H9 (cell line): Measurements from ENCODE around the gene RSBN1. TPM values are rescaled to one million over a fixed set of nuclear protein-coding genes. Genes with fewer than 3 reads are reported as not detected.

Source experiments
- DNase-seq: peaks from one replicate; pipeline ENCODE4 v3.0.0-alpha.2; 2017
- H2AFZ ChIP-seq: one replicate; pipeline ENCODE4 v1.6.1; 2013; ENCODE audit warnings: mild to moderate bottlenecking, low read length, control low read depth, moderate library complexity
- H2AK5ac ChIP-seq: 2 replicates; pipeline ENCODE4 v1.6.1; 2013; ENCODE audit warnings: low read length, control low read depth, mixed read lengths; ENCODE audit not compliant: insufficient read length
- H2BK120ac ChIP-seq: one replicate; pipeline ENCODE4 v1.6.1; 2013; ENCODE audit warnings: low read depth, mild to moderate bottlenecking, low read length, control low read depth, inconsistent platforms; ENCODE audit not compliant: poor library complexity, severe bottlenecking
- H2BK12ac ChIP-seq: 2 replicates; pipeline ENCODE4 v1.6.1; 2013; ENCODE audit warnings: low read length, control low read depth, mixed read lengths, low read depth; ENCODE audit not compliant: insufficient read length
- H2BK15ac ChIP-seq: 2 replicates; pipeline ENCODE4 v1.6.1; 2013; ENCODE audit warnings: low read depth, low read length, control low read depth
- H2BK20ac ChIP-seq: one replicate; pipeline ENCODE4 v1.6.1; 2013; ENCODE audit warnings: low read depth, mild to moderate bottlenecking, low read length, control low read depth, inconsistent platforms; ENCODE audit not compliant: poor library complexity, severe bottlenecking
- H2BK5ac ChIP-seq: 2 replicates; pipeline ENCODE4 v1.6.1; 2013; ENCODE audit warnings: low read length, control low read depth, mixed read lengths; ENCODE audit not compliant: insufficient read length
- H3K14ac ChIP-seq: 2 replicates; pipeline ENCODE4 v1.6.1; 2013; ENCODE audit warnings: low read length, control low read depth; ENCODE audit not compliant: insufficient read depth
- H3K18ac ChIP-seq: 2 replicates; pipeline ENCODE4 v1.6.1; 2013; ENCODE audit warnings: low read depth, mild to moderate bottlenecking, mixed read lengths, low read length, control low read depth; ENCODE audit not compliant: insufficient read length
- H3K23ac ChIP-seq: 2 replicates; pipeline ENCODE4 v1.6.1; 2013; ENCODE audit warnings: low read length, control low read depth, mixed read lengths, low read depth; ENCODE audit not compliant: insufficient read length
- H3K23me2 ChIP-seq: 2 replicates; pipeline ENCODE4 v1.6.1; 2013; ENCODE audit warnings: low read depth, mild to moderate bottlenecking, mixed read lengths, low read length, control low read depth; ENCODE audit not compliant: insufficient read length, poor library complexity, severe bottlenecking
- H3K27ac ChIP-seq: 2 replicates; pipeline ENCODE4 v1.5.1; 2013; ENCODE audit warnings: low read length, control low read depth, mixed read lengths, low read depth; ENCODE audit not compliant: insufficient read length
- H3K27me3 ChIP-seq: 2 replicates; pipeline ENCODE4 v1.6.1; 2013; ENCODE audit warnings: low read length, control low read depth, inconsistent platforms; ENCODE audit not compliant: insufficient read depth
- H3K4ac ChIP-seq: 2 replicates; pipeline ENCODE4 v1.6.1; 2013; ENCODE audit warnings: low read depth, mild to moderate bottlenecking, control low read depth, inconsistent platforms, low read length, moderate library complexity
- H3K4me1 ChIP-seq: 2 replicates; pipeline ENCODE4 v1.6.1; 2013; ENCODE audit warnings: low read length, control low read depth, inconsistent platforms; ENCODE audit not compliant: insufficient read depth
- H3K4me2 ChIP-seq: 2 replicates; pipeline ENCODE4 v1.6.1; 2013; ENCODE audit warnings: low read length, control low read depth, mixed read lengths; ENCODE audit not compliant: insufficient read length, insufficient read depth
- H3K56ac ChIP-seq: 2 replicates; pipeline ENCODE4 v1.6.1; 2013; ENCODE audit warnings: low read depth, mild to moderate bottlenecking, mixed read lengths, low read length, control low read depth; ENCODE audit not compliant: insufficient read length
- H3K79me1 ChIP-seq: 2 replicates; pipeline ENCODE4 v1.6.1; 2013; ENCODE audit warnings: low read depth, mild to moderate bottlenecking, moderate library complexity, low read length, control low read depth, inconsistent platforms; ENCODE audit not compliant: insufficient read depth, poor library complexity, severe bottlenecking
- H3K79me2 ChIP-seq: 2 replicates; pipeline ENCODE4 v1.6.1; 2013; ENCODE audit warnings: low read length, control low read depth, inconsistent platforms; ENCODE audit not compliant: insufficient read depth
- H3K9ac ChIP-seq: 2 replicates; pipeline ENCODE4 v1.6.1; 2013; ENCODE audit warnings: low read length, control low read depth, mixed read lengths; ENCODE audit not compliant: insufficient read length; ENCODE audit errors: extremely low read depth
- H3K9me3 ChIP-seq: one replicate; pipeline ENCODE4 v1.6.1; 2013; ENCODE audit warnings: low read depth, low read length, inconsistent platforms; ENCODE audit not compliant: control insufficient read depth
- H3T11ph ChIP-seq: one replicate; pipeline ENCODE4 v1.6.1; 2013; ENCODE audit warnings: mild to moderate bottlenecking, low read length, control low read depth, inconsistent platforms
- H4K20me1 ChIP-seq: one replicate; pipeline ENCODE4 v1.6.1; 2013; ENCODE audit not compliant: control insufficient read depth, insufficient read length, insufficient read depth
- H4K5ac ChIP-seq: 2 replicates; pipeline ENCODE4 v1.6.1; 2013; ENCODE audit warnings: low read depth, mild to moderate bottlenecking, mixed read lengths, low read length, control low read depth; ENCODE audit not compliant: insufficient read length
- H4K8ac ChIP-seq: replicated peaks from 2 replicates; pipeline ENCODE4 v1.6.1; 2013; ENCODE audit warnings: low read length, control low read depth, mixed read lengths, low read depth; ENCODE audit not compliant: insufficient read length
- H4K91ac ChIP-seq: 2 replicates; pipeline ENCODE4 v1.6.1; 2013; ENCODE audit warnings: low read depth, mild to moderate bottlenecking, moderate library complexity, mixed read lengths, low read length, control low read depth; ENCODE audit not compliant: insufficient read length
- H3K27ac Mint-ChIP-seq, 3 experiments: 2 replicates in 2 of 3; 3 replicates in 1 of 3; pipeline ENCODE4 v1.8.0; 2020 to 2021; ENCODE audit warnings: mixed read lengths in 3 of 3, mild to moderate bottlenecking in 1 of 3, moderate library complexity in 1 of 3
- H3K27me3 Mint-ChIP-seq: 2 replicates; pipeline ENCODE4 v1.8.0; 2021; ENCODE audit warnings: low read depth, mild to moderate bottlenecking, moderate library complexity, mixed read lengths
- H3K36me3 Mint-ChIP-seq, 3 experiments: 2 replicates in 2 of 3; 3 replicates in 1 of 3; pipeline ENCODE4 v1.8.0; 2020 to 2021; ENCODE audit warnings: low read depth in 3 of 3, mixed read lengths in 3 of 3; ENCODE audit not compliant: insufficient read depth in 1 of 3
- H3K4me1 Mint-ChIP-seq, 2 experiments: 2 replicates each; pipeline ENCODE4 v1.8.0; 2020; ENCODE audit warnings: mixed read lengths in 2 of 2
- H3K4me3 Mint-ChIP-seq, 2 experiments: 2 replicates in 1 of 2; 3 replicates in 1 of 2; pipeline ENCODE4 v1.8.0; 2020 to 2021; ENCODE audit warnings: mild to moderate bottlenecking in 2 of 2, mixed read lengths in 2 of 2, moderate library complexity in 1 of 2
- H3K9me3 Mint-ChIP-seq, 2 experiments: 2 replicates in 1 of 2; 3 replicates in 1 of 2; pipeline ENCODE4 v1.8.0; 2020; ENCODE audit warnings: mild to moderate bottlenecking in 2 of 2, mixed read lengths in 2 of 2, moderate library complexity in 1 of 2
- WGBS: extraction: QIAGEN DNeasy Blood & Tissue Kit; methylation state at CpG from one replicate; pipeline ENCODE4 v1.1.7; 2013; ENCODE audit warnings: missing lambda C conversion rate, low lambda C conversion rate, mixed read lengths; ENCODE audit not compliant: insufficient read length; ENCODE audit errors: extremely low coverage; 5-methylcytosine and 5-hydroxymethylcytosine counted together
- total RNA-seq: library from RNA; stranded (reverse); gene quantifications from 2 replicates; pipeline ENCODE4 v1.2.1, GENCODE V29; 2021
- TF ChIP-seq, protein P1 (sequence below): fragments of 200-600 bp; sonication (generic); conservative IDR thresholded peaks from 3 replicates; pipeline ENCODE4 v1.8.0; 2021; ENCODE audit warnings: antibody characterized with exemption, mild to moderate bottlenecking

RSBN1 gene
- total RNA-seq, 1 experiment from 2014 or later: 11.0 TPM

DNA sequence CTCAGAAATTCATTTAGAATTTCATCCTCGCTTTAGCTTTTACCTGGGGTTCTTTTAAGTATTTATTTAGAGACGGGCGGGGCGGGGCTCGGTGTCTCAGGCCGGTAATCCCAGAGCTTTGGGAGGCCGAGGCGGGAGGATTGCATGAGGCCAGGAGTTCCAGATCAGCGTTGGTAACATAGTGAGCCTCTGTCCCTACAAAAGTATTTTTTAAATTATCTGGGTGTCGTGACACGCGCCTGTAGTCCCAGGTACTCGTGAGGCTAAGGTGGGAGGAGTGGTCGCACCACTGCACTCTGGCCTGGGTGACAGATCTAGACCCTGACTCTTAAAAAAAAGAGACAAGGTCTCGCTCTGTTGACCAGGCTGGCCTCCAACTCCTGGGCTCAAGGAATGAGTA lies 942 bp upstream of the RSBN1 start:
- Mint-ChIP-seq H3K36me3 (peaks cover 3 to 6% (median 5%) of the 10 kb centered on the region in 3 experiments), H3K9me3 (0 out of 5 replicates have a peak, but pooled peaks cover 0 to 3% of the 10 kb centered on the region in 2 experiments), H3K27ac (peak overlapping the region in 1 of 3 experiments; percentile 53; a peak in 1 of 7 replicates), H3K27me3 (no peaks in the 10 kb centered on the region), H3K4me3 (peak overlapping the region; percentile 45 to 99), H3K4me1 (peaks cover 13 to 22% of the 10 kb centered on the region in 2 experiments)
- no peak for DNase-seq
- no peak overlapping the region for H2BK120ac ChIP-seq
- H3K27me3 ChIP-seq: no peaks in the 10 kb centered on the region
- no peak overlapping the region for H3K56ac ChIP-seq
- no peak overlapping the region for H4K91ac ChIP-seq
- H3K9ac ChIP-seq: no peak overlapping the region
- H3K79me2 ChIP-seq: peaks cover 18% of the 10 kb centered on the region; the same call in 1 of the 2 replicates
- no peak overlapping the region for H2AK5ac ChIP-seq
- H3K9me3 ChIP-seq: no peaks in the 10 kb centered on the region
- no peak overlapping the region for H2BK20ac ChIP-seq
- TF ChIP-seq, protein P1, sequence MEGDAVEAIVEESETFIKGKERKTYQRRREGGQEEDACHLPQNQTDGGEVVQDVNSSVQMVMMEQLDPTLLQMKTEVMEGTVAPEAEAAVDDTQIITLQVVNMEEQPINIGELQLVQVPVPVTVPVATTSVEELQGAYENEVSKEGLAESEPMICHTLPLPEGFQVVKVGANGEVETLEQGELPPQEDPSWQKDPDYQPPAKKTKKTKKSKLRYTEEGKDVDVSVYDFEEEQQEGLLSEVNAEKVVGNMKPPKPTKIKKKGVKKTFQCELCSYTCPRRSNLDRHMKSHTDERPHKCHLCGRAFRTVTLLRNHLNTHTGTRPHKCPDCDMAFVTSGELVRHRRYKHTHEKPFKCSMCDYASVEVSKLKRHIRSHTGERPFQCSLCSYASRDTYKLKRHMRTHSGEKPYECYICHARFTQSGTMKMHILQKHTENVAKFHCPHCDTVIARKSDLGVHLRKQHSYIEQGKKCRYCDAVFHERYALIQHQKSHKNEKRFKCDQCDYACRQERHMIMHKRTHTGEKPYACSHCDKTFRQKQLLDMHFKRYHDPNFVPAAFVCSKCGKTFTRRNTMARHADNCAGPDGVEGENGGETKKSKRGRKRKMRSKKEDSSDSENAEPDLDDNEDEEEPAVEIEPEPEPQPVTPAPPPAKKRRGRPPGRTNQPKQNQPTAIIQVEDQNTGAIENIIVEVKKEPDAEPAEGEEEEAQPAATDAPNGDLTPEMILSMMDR: no peak
- H3K4ac ChIP-seq: no peak overlapping the region
- no peak overlapping the region for H2BK5ac ChIP-seq
- no CpG with 5 or more reads among the region's 15 CpGs for WGBS
- H4K20me1 ChIP-seq: no peaks in the 10 kb centered on the region
- no peak overlapping the region for H2BK12ac ChIP-seq
- H2BK15ac ChIP-seq: no peak overlapping the region
- H3T11ph ChIP-seq: no peak overlapping the region
- H3K23ac ChIP-seq: no peak overlapping the region
- H4K8ac ChIP-seq: no peak overlapping the region
- H2AFZ ChIP-seq: peak overlapping the region; percentile 33
- H4K5ac ChIP-seq: no peak overlapping the region
- H3K4me1 ChIP-seq: no peaks in the 10 kb centered on the region
- H3K4me2 ChIP-seq: no peak overlapping the region
- no peak overlapping the region for H3K27ac ChIP-seq
- H3K18ac ChIP-seq: no peak overlapping the region
- H3K79me1 ChIP-seq: no peaks in the 10 kb centered on the region
- H3K14ac ChIP-seq: no peak overlapping the region
- H3K23me2 ChIP-seq: no peaks in the 10 kb centered on the region
